ENCODE measurements around the gene AKAP8.

- TF ChIP-seq CTCF (conservative IDR thresholded peaks at IDR 0.05; ENCODE audit: low read length) = no peak
- TF ChIP-seq EZH2phosphoT487 (IDR thresholded peaks at IDR 0.05; ENCODE audit: borderline replicate concordance) = no peak
These were observed 11.2 kb upstream of the AKAP8 start for GRCh38 chr19:15390814-15391213.

All from Loucy (cell line).